Mesenchymal stem cell (in vitro differentiated cells and primary cell): ENCODE data around the gene GFOD2.

Source experiments
- DNase-seq: peaks from one replicate; pipeline ENCODE4 v3.0.0-alpha.2; 2013
- H2AFZ ChIP-seq: one replicate; pipeline ENCODE4 v1.6.1; 2013; ENCODE audit warnings: low read depth, mild to moderate bottlenecking, control low read depth, inconsistent platforms, low read length, moderate library complexity
- H2AK5ac ChIP-seq: 2 replicates; pipeline ENCODE4 v1.6.1; 2013; ENCODE audit warnings: low read length, moderate library complexity, mild to moderate bottlenecking, inconsistent platforms; ENCODE audit not compliant: severe bottlenecking
- H2BK120ac ChIP-seq: one replicate; pipeline ENCODE4 v1.6.1; 2013; ENCODE audit warnings: low read depth, mild to moderate bottlenecking, inconsistent platforms, low read length, moderate library complexity
- H2BK12ac ChIP-seq, 2 experiments: one replicate each; pipeline ENCODE4 v1.6.1; 2013; ENCODE audit warnings: inconsistent platforms in 2 of 2, low read length in 2 of 2, mild to moderate bottlenecking in 2 of 2, moderate library complexity in 2 of 2, control low read depth in 1 of 2
- H2BK15ac ChIP-seq: one replicate; pipeline ENCODE4 v1.6.1; 2013; ENCODE audit warnings: mild to moderate bottlenecking, low read depth, inconsistent platforms; ENCODE audit not compliant: poor library complexity, severe bottlenecking
- H2BK5ac ChIP-seq: 2 replicates; pipeline ENCODE4 v1.6.1; 2013; ENCODE audit warnings: low read depth, mild to moderate bottlenecking, low read length, control low read depth, inconsistent platforms; ENCODE audit not compliant: poor library complexity, severe bottlenecking
- H3K14ac ChIP-seq, 2 experiments: one replicate each; pipeline ENCODE4 v1.6.1; 2013; ENCODE audit warnings: inconsistent platforms in 2 of 2, low read length in 2 of 2, control low read depth in 1 of 2, mild to moderate bottlenecking in 1 of 2, moderate library complexity in 1 of 2
- H3K18ac ChIP-seq, 2 experiments: one replicate each; pipeline ENCODE4 v1.6.1; 2013; ENCODE audit warnings: inconsistent platforms in 2 of 2, low read length in 2 of 2, control low read depth in 1 of 2, low read depth in 1 of 2, mild to moderate bottlenecking in 1 of 2
- H3K23ac ChIP-seq, 2 experiments: one replicate each; pipeline ENCODE4 v1.6.1; 2013; ENCODE audit warnings: inconsistent platforms in 2 of 2, low read length in 2 of 2, mild to moderate bottlenecking in 2 of 2, moderate library complexity in 2 of 2, control low read depth in 1 of 2
- H3K27ac ChIP-seq: 2 replicates; pipeline ENCODE4 v1.5.1; 2013; ENCODE audit warnings: mild to moderate bottlenecking, moderate library complexity, low read length, control low read depth, inconsistent platforms; ENCODE audit not compliant: poor library complexity, severe bottlenecking
- H3K27me3 ChIP-seq, 2 experiments: 2 replicates each; pipeline versions ENCODE4 v1.6.1 to v1.7.0; 2013; ENCODE audit warnings: low read length in 2 of 2, mild to moderate bottlenecking in 2 of 2, moderate library complexity in 2 of 2, control low read depth in 1 of 2, inconsistent platforms in 1 of 2; ENCODE audit not compliant: control insufficient read depth in 1 of 2, insufficient read depth in 1 of 2
- H3K36me3 ChIP-seq, 2 experiments: 2 replicates each; pipeline versions ENCODE4 v1.6.1 to v1.7.0; 2013; ENCODE audit warnings: low read length in 2 of 2, control low read depth in 1 of 2, inconsistent platforms in 1 of 2, low read depth in 1 of 2, mild to moderate bottlenecking in 1 of 2; ENCODE audit not compliant: insufficient read depth in 2 of 2, control insufficient read depth in 1 of 2
- H3K4ac ChIP-seq, 2 experiments: one replicate each; pipeline ENCODE4 v1.6.1; 2013; ENCODE audit warnings: inconsistent platforms in 2 of 2, low read length in 2 of 2, mild to moderate bottlenecking in 2 of 2, moderate library complexity in 2 of 2, control low read depth in 1 of 2, low read depth in 1 of 2
- H3K4me1 ChIP-seq: 2 replicates; pipeline ENCODE4 v1.6.1; 2013; ENCODE audit warnings: low read depth, low read length, control low read depth; ENCODE audit not compliant: control insufficient read depth, insufficient read depth
- H3K4me2 ChIP-seq: 2 replicates; pipeline ENCODE4 v1.6.1; 2013; ENCODE audit warnings: low read length, mild to moderate bottlenecking, inconsistent platforms; ENCODE audit not compliant: poor library complexity, severe bottlenecking
- H3K4me3 ChIP-seq, 2 experiments: 2 replicates each; pipeline versions ENCODE4 v1.5.1 to v1.7.0; 2013; ENCODE audit warnings: low read length in 2 of 2, mild to moderate bottlenecking in 2 of 2, control low read depth in 1 of 2, low read depth in 1 of 2; ENCODE audit not compliant: insufficient read depth in 1 of 2
- H3K79me1 ChIP-seq: replicated peaks from 2 replicates; pipeline ENCODE4 v1.6.1; 2013; ENCODE audit warnings: mild to moderate bottlenecking, control low read depth, low read length, inconsistent platforms; ENCODE audit not compliant: poor library complexity, severe bottlenecking
- H3K9ac ChIP-seq: 2 replicates; pipeline ENCODE4 v1.7.0; 2013; ENCODE audit warnings: mild to moderate bottlenecking, low read length, moderate library complexity
- H3K9me3 ChIP-seq: 2 replicates; pipeline ENCODE4 v1.7.0; 2013; ENCODE audit warnings: mild to moderate bottlenecking, low read length; ENCODE audit not compliant: control insufficient read depth
- H4K8ac ChIP-seq: one replicate; pipeline ENCODE4 v1.6.1; 2013; ENCODE audit warnings: inconsistent platforms, mild to moderate bottlenecking, low read length, moderate library complexity
- H4K91ac ChIP-seq: one replicate; pipeline ENCODE4 v1.6.1; 2013; ENCODE audit warnings: mild to moderate bottlenecking, low read length, inconsistent platforms
- WGBS: methylation state at CpG from one replicate; pipeline ENCODE4 v1.1.7; 2013; ENCODE audit warnings: mixed read lengths; 5-methylcytosine and 5-hydroxymethylcytosine counted together

The GFOD2 gene

DNA sequence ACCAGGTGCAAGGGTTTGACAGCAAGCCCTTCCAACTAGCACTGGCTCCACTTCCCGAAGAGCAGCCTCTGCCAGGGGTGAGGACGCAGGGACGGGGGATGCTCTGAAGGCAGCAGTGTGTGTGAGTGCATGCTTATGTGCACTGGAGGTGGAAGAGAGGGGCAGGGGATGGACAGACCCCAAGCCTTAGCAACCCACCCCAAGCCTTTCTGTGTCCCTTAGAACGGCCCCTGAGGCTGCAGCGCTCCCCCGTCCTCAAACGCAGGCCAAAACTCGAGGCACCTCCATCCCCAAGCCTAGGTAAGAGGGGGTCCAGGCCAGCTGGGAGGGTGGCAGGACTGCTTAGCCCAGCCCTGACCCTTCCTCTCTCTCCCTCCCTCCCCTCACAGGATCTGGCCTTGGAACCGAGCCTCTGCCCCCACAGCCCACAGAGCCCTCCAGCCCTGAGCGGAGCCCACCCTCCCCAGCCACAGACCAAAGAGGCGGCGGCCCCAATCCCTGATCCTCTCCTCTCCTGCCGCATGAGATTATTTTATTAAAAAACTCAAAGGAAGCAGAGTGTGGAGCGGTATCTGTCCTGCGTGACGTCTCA lies 62.0 kb downstream of the GFOD2 start:
- Histone ChIP-seq H3K27ac (no peak overlapping the region), H2BK12ac (no peak overlapping the region), H2BK120ac (no peak overlapping the region), H3K4me3 (no peak overlapping the region), H3K4ac (no peak overlapping the region), H2AK5ac (no peak overlapping the region), H4K91ac (no peak overlapping the region), H2BK5ac (no peak overlapping the region), H2BK15ac (no peak overlapping the region), H3K79me1 (peaks cover 8% of the 10 kb centered on the region), H2AFZ (no peak overlapping the region), H4K8ac (no peak overlapping the region), H3K36me3 (peaks cover 2 to 24% of the 10 kb centered on the region in 2 experiments), H3K4me2 (no peak overlapping the region), H3K18ac (no peak overlapping the region), H3K9ac (no peak overlapping the region), H3K4me1 (peaks cover 30% of the 10 kb centered on the region), H3K14ac (no peak overlapping the region), H3K9me3 (no peaks in the 10 kb centered on the region), H3K27me3 (peaks cover 16 to 21% of the 10 kb centered on the region in 2 experiments), H3K23ac (no peak overlapping the region)
- DNase-seq: no peak
- WGBS: over 99% methylated on average over 14 of the region's 16 CpGs

DNA sequence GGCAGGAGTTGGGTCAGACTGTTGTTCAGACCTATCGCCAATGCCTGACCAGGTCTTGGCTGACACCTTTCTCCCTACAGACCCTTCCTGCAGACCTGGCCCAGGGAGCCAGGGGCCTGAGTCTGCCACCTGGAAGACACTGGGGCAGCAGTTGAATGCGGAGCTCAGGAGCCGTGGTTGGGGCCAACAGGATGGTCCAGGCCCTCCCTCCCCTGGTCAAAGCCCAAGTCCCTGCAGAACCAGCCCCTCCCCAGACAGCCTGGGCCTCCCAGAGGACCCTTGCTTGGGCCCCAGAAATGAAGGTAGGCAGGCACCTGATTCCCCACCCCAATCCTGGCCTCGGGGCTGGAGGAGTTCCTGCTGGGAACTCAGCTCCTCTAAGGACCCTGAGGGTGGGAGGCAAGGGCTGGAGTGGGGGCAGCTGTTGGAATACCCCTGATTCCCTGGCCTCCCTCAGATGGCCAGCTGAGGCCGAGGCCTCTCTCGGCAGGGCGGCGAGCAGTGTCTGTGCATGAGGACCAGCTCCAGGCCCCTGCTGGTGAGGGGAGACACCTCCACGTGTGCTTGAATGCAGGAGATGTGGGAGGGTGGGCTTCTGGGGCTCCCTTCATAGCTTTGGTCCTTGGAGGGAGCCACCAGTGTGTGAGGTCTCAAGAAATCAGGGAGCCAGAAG lies 62.6 kb downstream of the GFOD2 start:
- 96% methylated on average over 8 of the region's 9 CpGs for WGBS
- no peak overlapping the region for H2BK15ac ChIP-seq

DNA sequence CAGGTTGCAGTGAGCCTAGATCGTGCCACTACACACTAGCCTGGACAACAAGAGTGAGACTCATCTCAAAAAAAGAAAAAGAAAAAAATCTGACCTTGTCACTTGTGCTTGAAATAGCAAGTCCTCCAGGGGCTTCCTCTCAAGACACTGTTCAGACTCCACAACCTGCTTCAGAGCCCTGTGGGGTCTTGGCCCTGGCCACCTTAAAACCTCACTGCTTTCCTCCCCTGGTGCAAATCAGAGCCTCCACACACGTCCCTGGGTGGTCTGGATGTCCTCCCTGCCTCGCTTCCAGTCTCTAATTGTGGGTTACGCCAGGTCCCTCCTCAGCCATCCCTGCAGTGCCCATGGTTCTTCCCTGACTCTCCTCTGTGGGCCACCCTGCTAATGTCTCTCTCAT lies 63.8 kb downstream of the GFOD2 start:
- peaks cover 8% of the 10 kb centered on the region for H3K79me1 ChIP-seq
- peaks cover 33 to 38% of the 10 kb centered on the region in 2 experiments for H3K27me3 ChIP-seq
- no peak overlapping the region for H3K9ac ChIP-seq
- no peak for DNase-seq
- no peak overlapping the region for H3K23ac ChIP-seq
- H3K4ac ChIP-seq: no peak overlapping the region
- peaks cover 0 to 21% of the 10 kb centered on the region in 2 experiments for H3K36me3 ChIP-seq
- no peak overlapping the region for H3K18ac ChIP-seq
- H3K4me3 ChIP-seq: no peak overlapping the region
- H3K9me3 ChIP-seq: no peaks in the 10 kb centered on the region
- no peak overlapping the region for H2BK12ac ChIP-seq
- H2BK120ac ChIP-seq: no peak overlapping the region
- H3K27ac ChIP-seq: no peak overlapping the region
- H3K4me1 ChIP-seq: peaks cover 22% of the 10 kb centered on the region
- H3K14ac ChIP-seq: no peak overlapping the region
- H3K4me2 ChIP-seq: no peak overlapping the region
- no peak overlapping the region for H2BK5ac ChIP-seq
- no peak overlapping the region for H2BK15ac ChIP-seq
- H2AK5ac ChIP-seq: no peak overlapping the region
- 83% methylated on average over 4 of the region's 4 CpGs for WGBS
- no peak overlapping the region for H4K91ac ChIP-seq
- no peak overlapping the region for H2AFZ ChIP-seq
- no peak overlapping the region for H4K8ac ChIP-seq

More for the DNA sequence above, 62.6 kb downstream of the GFOD2 start:
- no peak overlapping the region for H3K27ac ChIP-seq
- H2BK120ac ChIP-seq: no peak overlapping the region
- H3K23ac ChIP-seq: no peak overlapping the region
- H3K4me2 ChIP-seq: no peak overlapping the region
- no peak for DNase-seq
- H3K79me1 ChIP-seq: peaks cover 8% of the 10 kb centered on the region
- no peak overlapping the region for H2AK5ac ChIP-seq
- no peak overlapping the region for H2AFZ ChIP-seq
- H3K27me3 ChIP-seq: peaks cover 22 to 28% of the 10 kb centered on the region in 2 experiments
- H3K4me3 ChIP-seq: no peak overlapping the region
- no peak overlapping the region for H3K4ac ChIP-seq
- peaks cover 29% of the 10 kb centered on the region for H3K4me1 ChIP-seq
- no peak overlapping the region for H3K14ac ChIP-seq
- H3K36me3 ChIP-seq: peaks cover 0 to 21% of the 10 kb centered on the region in 2 experiments
- H4K91ac ChIP-seq: no peak overlapping the region
- no peak overlapping the region for H3K18ac ChIP-seq
- H2BK5ac ChIP-seq: no peak overlapping the region
- H2BK12ac ChIP-seq: no peak overlapping the region
- H3K9ac ChIP-seq: no peak overlapping the region
- no peak overlapping the region for H4K8ac ChIP-seq
- no peaks in the 10 kb centered on the region for H3K9me3 ChIP-seq

GRCh38 chr16:67654403-67654911 lies 64.7 kb downstream of the GFOD2 start:
- Histone ChIP-seq H2BK12ac (no peak overlapping the region), H2BK5ac (no peak overlapping the region), H3K14ac (no peak overlapping the region), H2BK15ac (no peak overlapping the region), H3K9me3 (no peaks in the 10 kb centered on the region), H2AFZ (no peak overlapping the region), H3K4ac (no peak overlapping the region), H3K4me2 (no peak overlapping the region), H3K36me3 (peaks cover 0 to 21% of the 10 kb centered on the region in 2 experiments), H3K4me1 (peaks cover 19% of the 10 kb centered on the region), H3K27ac (no peak overlapping the region), H3K23ac (no peak overlapping the region), H2AK5ac (no peak overlapping the region), H4K91ac (peak overlapping the region; percentile 31), H3K79me1 (peaks cover 7% of the 10 kb centered on the region), H3K4me3 (no peak overlapping the region), H2BK120ac (no peak overlapping the region), H4K8ac (no peak overlapping the region), H3K9ac (no peak overlapping the region), H3K18ac (no peak overlapping the region), H3K27me3 (peaks cover 42 to 43% of the 10 kb centered on the region in 2 experiments)
- WGBS: 91% methylated on average over 30 of the region's 30 CpGs
- no peak for DNase-seq
